MM.1S (cell line): Measurements from ENCODE around the gene EFCAB5.

Experiments used
- CTCF ChIP-seq: fragments of 300-600 bp; sonication (generic); IDR thresholded peaks from 2 replicates; pipeline ENCODE4 v1.5.1; 2016; ENCODE audit warnings: antibody characterized with exemption, low read length, mixed read lengths
- EZH2phosphoT487 ChIP-seq: fragments of 300-600 bp; sonication (generic); IDR thresholded peaks from 2 replicates; pipeline ENCODE4 v1.6.1; 2018; ENCODE audit warnings: antibody characterized with exemption, low read length

DNA sequence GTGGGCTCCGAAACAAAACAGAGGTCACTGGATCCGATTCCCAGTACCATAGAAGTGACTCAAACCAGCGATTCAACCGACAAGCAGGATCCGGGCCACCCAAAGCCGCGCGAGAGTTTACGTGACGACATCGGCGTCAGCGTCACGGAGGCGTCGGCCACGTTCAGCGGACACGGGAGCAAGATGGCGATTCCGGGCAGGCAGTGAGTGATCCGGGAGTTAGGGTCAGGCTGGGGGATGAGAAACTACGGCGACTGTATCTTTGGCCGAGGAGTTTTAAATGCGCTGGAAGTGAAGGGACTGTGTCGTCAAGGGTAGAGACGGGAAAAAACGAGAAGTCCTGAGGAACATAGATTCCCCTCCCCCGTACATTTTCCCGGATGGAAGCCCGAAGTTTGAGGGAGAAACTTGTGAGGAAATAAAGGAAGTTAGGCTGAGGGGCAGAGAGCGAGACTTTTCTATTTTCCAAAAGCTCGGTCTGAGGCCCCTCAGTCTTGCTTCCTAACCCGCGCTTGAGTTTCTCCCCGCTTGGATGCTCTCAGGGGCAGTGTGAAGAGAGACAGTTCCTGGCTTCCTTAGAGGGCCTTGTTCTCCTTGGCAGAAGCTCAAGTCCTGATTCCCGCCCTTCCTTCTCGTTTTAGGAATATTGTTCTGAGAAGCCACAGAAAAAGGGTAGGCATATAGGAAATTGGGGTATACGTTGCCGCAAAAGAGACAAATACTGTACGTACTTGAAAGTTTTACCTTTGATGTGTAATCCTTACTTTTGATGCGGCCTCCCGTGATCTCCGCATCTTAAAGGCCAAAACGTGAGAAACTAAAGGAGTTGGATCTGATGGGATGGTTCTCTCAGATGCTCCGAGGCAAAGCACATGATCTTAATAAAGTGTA is 175.5 kb downstream of the EFCAB5 start, which contains the start of gene NSRP1:
- TF ChIP-seq CTCF (no peak), EZH2phosphoT487 (no peak)
